Measurements from ENCODE around the gene SPRR5.

DNA sequence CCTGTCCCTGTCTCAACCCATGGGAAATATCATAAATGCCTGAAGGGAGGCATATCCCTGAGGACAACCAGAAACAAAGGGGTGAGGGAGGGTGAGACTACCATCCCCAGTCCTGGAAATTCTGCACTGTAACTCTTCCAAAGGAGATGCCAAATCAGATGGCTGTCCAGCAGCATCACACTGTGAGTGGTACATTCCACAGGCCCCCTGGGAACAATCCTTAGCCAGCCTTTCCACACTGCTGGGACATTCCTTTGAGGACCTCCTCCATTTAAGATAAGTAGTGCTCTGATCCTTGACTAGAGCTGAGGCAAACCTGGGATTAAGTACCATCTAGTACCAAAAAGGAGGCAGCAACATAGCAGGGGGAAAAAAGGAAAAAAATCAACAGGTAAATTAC is 27.9 kb upstream of the SPRR5 start:
- TF ChIP-seq, protein P1, sequence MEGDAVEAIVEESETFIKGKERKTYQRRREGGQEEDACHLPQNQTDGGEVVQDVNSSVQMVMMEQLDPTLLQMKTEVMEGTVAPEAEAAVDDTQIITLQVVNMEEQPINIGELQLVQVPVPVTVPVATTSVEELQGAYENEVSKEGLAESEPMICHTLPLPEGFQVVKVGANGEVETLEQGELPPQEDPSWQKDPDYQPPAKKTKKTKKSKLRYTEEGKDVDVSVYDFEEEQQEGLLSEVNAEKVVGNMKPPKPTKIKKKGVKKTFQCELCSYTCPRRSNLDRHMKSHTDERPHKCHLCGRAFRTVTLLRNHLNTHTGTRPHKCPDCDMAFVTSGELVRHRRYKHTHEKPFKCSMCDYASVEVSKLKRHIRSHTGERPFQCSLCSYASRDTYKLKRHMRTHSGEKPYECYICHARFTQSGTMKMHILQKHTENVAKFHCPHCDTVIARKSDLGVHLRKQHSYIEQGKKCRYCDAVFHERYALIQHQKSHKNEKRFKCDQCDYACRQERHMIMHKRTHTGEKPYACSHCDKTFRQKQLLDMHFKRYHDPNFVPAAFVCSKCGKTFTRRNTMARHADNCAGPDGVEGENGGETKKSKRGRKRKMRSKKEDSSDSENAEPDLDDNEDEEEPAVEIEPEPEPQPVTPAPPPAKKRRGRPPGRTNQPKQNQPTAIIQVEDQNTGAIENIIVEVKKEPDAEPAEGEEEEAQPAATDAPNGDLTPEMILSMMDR (IDR thresholded peaks at IDR 0.05; ENCODE audit: poor library complexity, severe bottlenecking), result no peak
- TF ChIP-seq EZH2 (IDR thresholded peaks at IDR 0.05; ENCODE audit: borderline replicate concordance, insufficient read depth, low read length, poor library complexity, severe bottlenecking), result no peak
- TF ChIP-seq TAF1 (IDR thresholded peaks at IDR 0.05; ENCODE audit: low read depth), result no peak
- no peak for TF ChIP-seq POLR2AphosphoS5 (IDR thresholded peaks at IDR 0.05)
- no peak for TF ChIP-seq EP300 (conservative IDR thresholded peaks at IDR 0.05; ENCODE audit: poor library complexity, severe bottlenecking)
- TF ChIP-seq RAD21 (conservative IDR thresholded peaks at IDR 0.05), result no peak
- no peak for TF ChIP-seq REST (IDR thresholded peaks at IDR 0.05; ENCODE audit: borderline replicate concordance)
- TF ChIP-seq MXI1 (conservative IDR thresholded peaks at IDR 0.05; ENCODE audit: poor library complexity, severe bottlenecking), result no peak

Measured in neural cell (in vitro differentiated cells).